ENCODE measurements around the gene SGO2. TPM values are rescaled to one million over a fixed set of nuclear protein-coding genes. Genes with fewer than 3 reads are reported as not detected.
"Not testable (repeated sequence)": the region's sequence is repeated elsewhere in the genome, so short reads cannot be mapped to it uniquely, and the experiment has no call there.

Gene SGO2
- total and polyA plus RNA-seq, 9 of the 15 experiments (the other 6 are each of a cell fraction or from before 2014, with no cell fraction given), result 14.5 to 25.9 (median 16.6) TPM

DNA sequence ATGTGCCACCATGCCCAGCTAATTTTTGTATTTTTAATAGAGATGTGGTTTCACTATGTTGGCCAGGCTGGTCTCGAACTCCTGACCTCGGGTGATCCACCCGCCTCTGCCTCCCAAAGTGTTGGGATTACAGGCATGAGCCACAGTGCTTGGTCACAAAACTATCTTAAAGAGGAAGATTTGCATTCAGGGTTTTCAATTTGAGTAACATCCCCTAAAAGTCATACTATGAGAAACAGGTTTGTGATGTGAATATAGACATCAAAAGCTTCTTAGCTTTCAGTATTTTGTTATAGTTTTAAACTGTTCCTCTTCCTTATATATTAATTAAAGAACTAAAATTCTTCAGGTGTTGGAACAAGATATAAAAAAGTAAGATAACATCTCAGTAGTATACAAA lies 84.2 kb downstream of the SGO2 start:
- in situ Hi-C loops (cut with MboI); H3K9ac ChIP-seq (ENCODE audit: insufficient read depth in 1 of 2, low read depth in 2 of 2, low read length in 2 of 2); H3K79me2 ChIP-seq (ENCODE audit: control insufficient read depth, insufficient read depth, low read length); DNase-seq (ENCODE audit: extremely low read depth in 1 of 4, low spot score in 3 of 4); FAIRE-seq; H3K36me3 ChIP-seq (ENCODE audit: control insufficient read depth, insufficient read depth, low read length); POLR2A ChIA-PET; CTCF ChIA-PET (ENCODE audit: low intra/inter-chr PET ratio); H3K9me1 ChIP-seq (ENCODE audit: control insufficient read depth, insufficient read depth, low read length); H3K27ac ChIP-seq (ENCODE audit: extremely low read depth, low read depth, low read length); ATAC-seq; H3K4me1 ChIP-seq (replicated peaks in 1 of 2; ENCODE audit: control insufficient read depth in 2 of 2, insufficient read depth in 2 of 2, low read length in 2 of 2); H3K4me3 ChIP-seq; H4K20me1 ChIP-seq (replicated peaks; ENCODE audit: control insufficient read depth, insufficient read depth, low read length); H2AFZ ChIP-seq (ENCODE audit: low read depth, low read length); H3K9me3 ChIP-seq (replicated peaks; ENCODE audit: control insufficient read depth, insufficient read depth, low read depth, low read length); H3K4me2 ChIP-seq (ENCODE audit: insufficient read depth, low read length); BruUV-seq (replicated peaks): not testable (repeated sequence)
- intact Hi-C loops (cut with micrococcal nuclease), result loop anchor here (10.0 kb wide), 1 partner anchor 125 kb away; no protein-coding TSS in a partner anchor
- WGBS (ENCODE audit: insufficient coverage, low coverage, missing lambda C conversion rate), result 0% methylated on average over 3 of the region's 3 CpGs
- peaks cover 0 to 12% of the 10 kb centered on the region in 2 experiments; a peak in 3 of 5 replicates for H3K27me3 ChIP-seq (ENCODE audit: control insufficient read depth in 2 of 2, insufficient read depth in 2 of 2, low read length in 2 of 2)

DNA sequence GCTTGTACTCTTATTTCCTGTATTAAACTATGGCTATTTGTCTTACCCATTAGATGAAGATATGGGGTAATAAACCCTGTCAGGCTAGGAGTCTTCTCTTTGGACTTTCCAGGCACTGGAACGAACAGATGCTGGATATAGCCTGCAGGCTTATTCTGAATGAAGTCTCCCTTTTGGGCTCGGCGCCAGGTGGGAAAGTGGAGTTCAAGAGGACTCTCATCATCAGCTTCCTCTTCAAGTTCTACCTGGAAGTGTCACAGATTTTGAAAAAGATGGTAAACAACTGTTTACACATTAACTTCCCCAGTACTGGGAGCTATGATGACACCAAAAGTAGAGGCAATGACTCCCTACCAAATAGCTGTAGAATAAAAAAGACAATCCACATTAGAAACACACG lies 87.7 kb downstream of the SGO2 start:
- Histone ChIP-seq H4K20me1 (replicated peaks; ENCODE audit: control insufficient read depth, insufficient read depth, low read length) (no peaks in the 10 kb centered on the region), H3K36me3 (ENCODE audit: control insufficient read depth, insufficient read depth, low read length) (no peaks in the 10 kb centered on the region), H3K79me2 (ENCODE audit: control insufficient read depth, insufficient read depth, low read length) (no peaks in the 10 kb centered on the region), H3K4me3 (no peak overlapping the region), H3K9me3 (replicated peaks; ENCODE audit: control insufficient read depth, insufficient read depth, low read depth, low read length) (no peaks in the 10 kb centered on the region), H3K9me1 (ENCODE audit: control insufficient read depth, insufficient read depth, low read length) (no peaks in the 10 kb centered on the region), H3K9ac (ENCODE audit: insufficient read depth in 1 of 2, low read depth in 2 of 2, low read length in 2 of 2) (no peak overlapping the region), H3K4me2 (ENCODE audit: insufficient read depth, low read length) (no peak overlapping the region), H3K4me1 (replicated peaks in 1 of 2; ENCODE audit: control insufficient read depth in 2 of 2, insufficient read depth in 2 of 2, low read length in 2 of 2) (peaks cover 0 to 5% of the 10 kb centered on the region in 2 experiments; a peak in 3 of 5 replicates), H3K27ac (ENCODE audit: extremely low read depth, low read depth, low read length) (no peak overlapping the region), H2AFZ (ENCODE audit: low read depth, low read length) (no peak overlapping the region), H3K27me3 (ENCODE audit: control insufficient read depth in 2 of 2, insufficient read depth in 2 of 2, low read length in 2 of 2) (peaks cover 0 to 12% of the 10 kb centered on the region in 2 experiments; a peak in 2 of 5 replicates)
- ChIA-PET POLR2A (no interaction called here), CTCF (ENCODE audit: low intra/inter-chr PET ratio) (no interaction called here)
- in situ Hi-C loops (cut with MboI) (no loop called here), intact Hi-C loops (cut with micrococcal nuclease) (loop anchor here (10.0 kb wide), 1 partner anchor 129 kb away; no protein-coding TSS in a partner anchor)
- FAIRE-seq, result no peak
- BruUV-seq (replicated peaks), result no TSS peak
- no peak for DNase-seq (ENCODE audit: extremely low read depth in 1 of 4, low spot score in 3 of 4)
- TF ChIP-seq ZNF121 (CRISPR knock-in tag; conservative IDR thresholded peaks at IDR 0.05) (no peak), POLR2AphosphoS2 (IDR thresholded peaks at IDR 0.05; ENCODE audit: low read length) (no peak), HNRNPUL1 (IDR thresholded peaks at IDR 0.05; ENCODE audit: low read length) (no peak), GABPB1 (CRISPR knock-in tag; IDR thresholded peaks at IDR 0.05) (no peak)
- TF ChIP-seq, protein P1, sequence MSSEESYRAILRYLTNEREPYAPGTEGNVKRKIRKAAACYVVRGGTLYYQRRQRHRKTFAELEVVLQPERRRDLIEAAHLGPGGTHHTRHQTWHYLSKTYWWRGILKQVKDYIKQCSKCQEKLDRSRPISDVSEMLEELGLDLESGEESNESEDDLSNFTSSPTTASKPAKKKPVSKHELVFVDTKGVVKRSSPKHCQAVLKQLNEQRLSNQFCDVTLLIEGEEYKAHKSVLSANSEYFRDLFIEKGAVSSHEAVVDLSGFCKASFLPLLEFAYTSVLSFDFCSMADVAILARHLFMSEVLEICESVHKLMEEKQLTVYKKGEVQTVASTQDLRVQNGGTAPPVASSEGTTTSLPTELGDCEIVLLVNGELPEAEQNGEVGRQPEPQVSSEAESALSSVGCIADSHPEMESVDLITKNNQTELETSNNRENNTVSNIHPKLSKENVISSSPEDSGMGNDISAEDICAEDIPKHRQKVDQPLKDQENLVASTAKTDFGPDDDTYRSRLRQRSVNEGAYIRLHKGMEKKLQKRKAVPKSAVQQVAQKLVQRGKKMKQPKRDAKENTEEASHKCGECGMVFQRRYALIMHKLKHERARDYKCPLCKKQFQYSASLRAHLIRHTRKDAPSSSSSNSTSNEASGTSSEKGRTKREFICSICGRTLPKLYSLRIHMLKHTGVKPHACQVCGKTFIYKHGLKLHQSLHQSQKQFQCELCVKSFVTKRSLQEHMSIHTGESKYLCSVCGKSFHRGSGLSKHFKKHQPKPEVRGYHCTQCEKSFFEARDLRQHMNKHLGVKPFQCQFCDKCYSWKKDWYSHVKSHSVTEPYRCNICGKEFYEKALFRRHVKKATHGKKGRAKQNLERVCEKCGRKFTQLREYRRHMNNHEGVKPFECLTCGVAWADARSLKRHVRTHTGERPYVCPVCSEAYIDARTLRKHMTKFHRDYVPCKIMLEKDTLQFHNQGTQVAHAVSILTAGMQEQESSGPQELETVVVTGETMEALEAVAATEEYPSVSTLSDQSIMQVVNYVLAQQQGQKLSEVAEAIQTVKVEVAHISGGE (CRISPR knock-in tag; IDR thresholded peaks at IDR 0.05), result no peak
- no peak for ATAC-seq
- WGBS (ENCODE audit: insufficient coverage, low coverage, missing lambda C conversion rate), result 3% methylated on average over 4 of the region's 4 CpGs

Data from K562 (cell line).